ENCODE measurements around the gene LRBA.
A peak's percentile ranks its signal among the peaks of the same experiment; 100 is the strongest.
"Not testable (repeated sequence)": the region's sequence is repeated elsewhere in the genome, so short reads cannot be mapped to it uniquely, and the experiment has no call there.

LRBA gene

GRCh38 chr4:150931005-150931404, 84.1 kb downstream of the LRBA start:
- no peak for FAIRE-seq
- TF ChIP-seq, protein P1, sequence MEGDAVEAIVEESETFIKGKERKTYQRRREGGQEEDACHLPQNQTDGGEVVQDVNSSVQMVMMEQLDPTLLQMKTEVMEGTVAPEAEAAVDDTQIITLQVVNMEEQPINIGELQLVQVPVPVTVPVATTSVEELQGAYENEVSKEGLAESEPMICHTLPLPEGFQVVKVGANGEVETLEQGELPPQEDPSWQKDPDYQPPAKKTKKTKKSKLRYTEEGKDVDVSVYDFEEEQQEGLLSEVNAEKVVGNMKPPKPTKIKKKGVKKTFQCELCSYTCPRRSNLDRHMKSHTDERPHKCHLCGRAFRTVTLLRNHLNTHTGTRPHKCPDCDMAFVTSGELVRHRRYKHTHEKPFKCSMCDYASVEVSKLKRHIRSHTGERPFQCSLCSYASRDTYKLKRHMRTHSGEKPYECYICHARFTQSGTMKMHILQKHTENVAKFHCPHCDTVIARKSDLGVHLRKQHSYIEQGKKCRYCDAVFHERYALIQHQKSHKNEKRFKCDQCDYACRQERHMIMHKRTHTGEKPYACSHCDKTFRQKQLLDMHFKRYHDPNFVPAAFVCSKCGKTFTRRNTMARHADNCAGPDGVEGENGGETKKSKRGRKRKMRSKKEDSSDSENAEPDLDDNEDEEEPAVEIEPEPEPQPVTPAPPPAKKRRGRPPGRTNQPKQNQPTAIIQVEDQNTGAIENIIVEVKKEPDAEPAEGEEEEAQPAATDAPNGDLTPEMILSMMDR (IDR thresholded peaks at IDR 0.05; ENCODE audit: insufficient read depth, missing control alignments): no peak
- DNase-seq (ENCODE audit: insufficient read length, low spot score): no peak

DNA sequence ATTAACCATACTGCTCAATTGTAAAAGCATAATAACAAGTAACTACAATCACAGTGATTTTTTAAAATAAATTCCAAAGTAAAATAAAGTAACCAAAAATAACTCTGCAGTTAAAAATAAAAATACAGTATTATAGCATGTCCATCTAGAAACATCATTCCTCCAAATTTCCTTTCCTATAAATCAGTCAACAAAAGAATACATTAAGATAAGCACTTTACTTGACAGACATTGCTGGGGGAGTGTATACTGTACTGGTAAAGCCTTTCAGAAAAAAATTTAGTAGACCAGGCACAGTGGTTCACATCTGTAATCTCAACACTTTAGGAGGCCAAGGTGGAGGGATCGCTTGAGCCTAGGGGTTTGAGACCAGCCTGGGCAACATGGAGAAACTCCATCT, 91.1 kb downstream of the LRBA start:
- TF ChIP-seq, protein P1 (IDR thresholded peaks at IDR 0.05; ENCODE audit: insufficient read depth, missing control alignments): no peak
- no peak for FAIRE-seq
- no peak for DNase-seq (ENCODE audit: insufficient read length, low spot score)

- DNase-seq (ENCODE audit: insufficient read length, low spot score); FAIRE-seq: not testable (repeated sequence)
Measured at GRCh38 chr4:150921486-150921885, 93.6 kb downstream of the LRBA start.

GRCh38 chr4:150918562-150918961, 96.5 kb downstream of the LRBA start:
- FAIRE-seq; DNase-seq (ENCODE audit: insufficient read length, low spot score): not testable (repeated sequence)

- TF ChIP-seq, protein P1 (IDR thresholded peaks at IDR 0.05; ENCODE audit: insufficient read depth, missing control alignments): no peak
- FAIRE-seq: peak; percentile 48
- no peak for DNase-seq (ENCODE audit: insufficient read length, low spot score)
Measured at GRCh38 chr4:150911326-150911725, 103.8 kb downstream of the LRBA start.

- FAIRE-seq (peak; percentile 44), DNase-seq (ENCODE audit: insufficient read length, low spot score) (no peak)
- TF ChIP-seq, protein P1 (IDR thresholded peaks at IDR 0.05; ENCODE audit: insufficient read depth, missing control alignments): no peak
Measured at GRCh38 chr4:150909116-150909515, 106.0 kb downstream of the LRBA start.

GRCh38 chr4:150906987-150907633, 108.0 kb downstream of the LRBA start:
- TF ChIP-seq, protein P1 (IDR thresholded peaks at IDR 0.05; ENCODE audit: insufficient read depth, missing control alignments): no peak
- no peak for FAIRE-seq
- DNase-seq (ENCODE audit: insufficient read length, low spot score): no peak

DNA sequence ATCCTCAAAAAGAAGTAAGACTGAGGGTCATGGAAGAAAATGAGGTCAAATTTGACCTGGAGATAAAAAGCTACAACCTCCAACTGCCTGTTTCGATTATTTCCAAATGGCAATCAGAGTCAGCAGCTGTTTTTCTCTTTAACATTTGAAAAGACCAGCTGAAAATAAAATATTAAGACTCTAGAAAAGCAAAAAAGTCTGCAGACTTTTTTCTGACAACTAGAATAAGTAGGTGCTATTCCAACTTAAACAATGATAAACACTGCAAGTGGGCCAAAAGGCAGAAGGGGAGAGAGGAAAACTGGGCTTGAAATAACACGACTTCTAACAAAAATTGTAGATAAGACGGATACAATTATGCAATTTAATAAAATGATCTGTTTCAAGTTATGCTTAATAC, 110.4 kb downstream of the LRBA start:
- FAIRE-seq (no peak), DNase-seq (ENCODE audit: insufficient read length, low spot score) (no peak)
- TF ChIP-seq, protein P1 (IDR thresholded peaks at IDR 0.05; ENCODE audit: insufficient read depth, missing control alignments): no peak
